ENCODE results near the gene LYZL4. TPM values are rescaled to one million over a fixed set of nuclear protein-coding genes. Genes with fewer than 3 reads are reported as not detected.

Gene LYZL4
- total and polyA plus RNA-seq, 7 donors, result not detected

DNA sequence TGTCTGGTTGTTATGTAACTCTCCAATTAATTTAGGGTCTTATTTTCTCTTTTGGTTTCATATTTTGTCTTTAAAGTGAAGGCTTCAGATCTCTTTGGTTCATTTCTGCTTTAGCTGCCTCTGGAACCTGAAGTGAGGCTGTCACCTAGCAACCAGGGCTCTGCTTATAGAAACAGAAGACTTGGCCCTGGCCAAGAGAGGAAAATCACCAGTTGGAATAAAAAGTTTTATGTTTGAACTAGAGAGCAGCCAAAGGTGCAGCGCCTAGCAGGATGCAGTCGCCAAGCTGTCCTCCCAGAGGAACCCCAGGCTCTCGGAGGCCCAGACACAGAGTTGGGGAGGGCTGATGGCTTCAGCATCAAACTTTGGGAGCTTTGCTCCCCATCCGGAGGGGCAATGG lies 41.1 kb downstream of the LYZL4 start:
- Histone ChIP-seq H3K4me3 (no peak overlapping the region), H3K27me3 (no peaks in the 10 kb centered on the region), H3K36me3 (no peaks in the 10 kb centered on the region), H3K4me1 (peaks cover 0 to 32% (median 14%) of the 10 kb centered on the region in 4 donors), H3K27ac (peak overlapping the region in 3 of 4 donors; percentile 46 to 63 (median 51)), H3K9me3 (peaks cover 0 to 3% (median 0%) of the 10 kb centered on the region in 4 donors)
- peak; percentile 80 for DNase-seq
- WGBS, 2 donors, result 17 to 40% methylated on average over 4 of the region's 4 CpGs
- intact Hi-C loops (cut with DNase I), result no loop called here
- TF ChIP-seq EP300 (IDR thresholded peaks at IDR 0.05), result no peak
- TF ChIP-seq, protein P1, sequence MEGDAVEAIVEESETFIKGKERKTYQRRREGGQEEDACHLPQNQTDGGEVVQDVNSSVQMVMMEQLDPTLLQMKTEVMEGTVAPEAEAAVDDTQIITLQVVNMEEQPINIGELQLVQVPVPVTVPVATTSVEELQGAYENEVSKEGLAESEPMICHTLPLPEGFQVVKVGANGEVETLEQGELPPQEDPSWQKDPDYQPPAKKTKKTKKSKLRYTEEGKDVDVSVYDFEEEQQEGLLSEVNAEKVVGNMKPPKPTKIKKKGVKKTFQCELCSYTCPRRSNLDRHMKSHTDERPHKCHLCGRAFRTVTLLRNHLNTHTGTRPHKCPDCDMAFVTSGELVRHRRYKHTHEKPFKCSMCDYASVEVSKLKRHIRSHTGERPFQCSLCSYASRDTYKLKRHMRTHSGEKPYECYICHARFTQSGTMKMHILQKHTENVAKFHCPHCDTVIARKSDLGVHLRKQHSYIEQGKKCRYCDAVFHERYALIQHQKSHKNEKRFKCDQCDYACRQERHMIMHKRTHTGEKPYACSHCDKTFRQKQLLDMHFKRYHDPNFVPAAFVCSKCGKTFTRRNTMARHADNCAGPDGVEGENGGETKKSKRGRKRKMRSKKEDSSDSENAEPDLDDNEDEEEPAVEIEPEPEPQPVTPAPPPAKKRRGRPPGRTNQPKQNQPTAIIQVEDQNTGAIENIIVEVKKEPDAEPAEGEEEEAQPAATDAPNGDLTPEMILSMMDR (IDR thresholded peaks at IDR 0.05), result no peak
- TF ChIP-seq POLR2A (IDR thresholded peaks at IDR 0.05), result no peak
- no peak for TF ChIP-seq POLR2AphosphoS5 (IDR thresholded peaks at IDR 0.05)

DNA sequence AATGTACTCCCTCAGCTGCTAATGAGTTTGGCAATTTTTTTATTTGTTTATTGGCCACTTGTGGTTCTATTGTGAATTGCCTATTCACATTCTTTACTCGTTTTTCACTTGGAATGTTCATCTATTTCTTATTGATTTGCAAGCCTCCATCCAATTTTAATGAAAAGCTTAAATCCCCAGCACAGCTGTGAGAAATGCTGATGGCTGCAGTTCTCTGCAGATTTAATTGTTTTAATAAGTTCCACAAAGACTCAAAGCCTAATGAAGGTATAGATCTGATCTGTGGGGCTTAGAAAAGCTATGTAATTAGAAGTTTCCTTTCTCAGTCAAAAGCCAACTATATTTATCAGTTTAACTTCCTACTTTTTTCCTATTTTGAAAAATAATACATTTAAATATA lies 41.5 kb downstream of the LYZL4 start:
- Histone ChIP-seq H3K4me1 (peaks cover 0 to 32% (median 14%) of the 10 kb centered on the region in 4 donors), H3K4me3 (no peak overlapping the region), H3K9me3 (peaks cover 0 to 3% (median 0%) of the 10 kb centered on the region in 4 donors), H3K27ac (peak overlapping the region in 3 of 4 donors; percentile 46 to 63 (median 51)), H3K36me3 (no peaks in the 10 kb centered on the region), H3K27me3 (no peaks in the 10 kb centered on the region)
- WGBS, 2 donors, result 14 to 52% methylated on average over 1 of the region's 1 CpG
- intact Hi-C loops (cut with DNase I), result no loop called here
- no peak for TF ChIP-seq POLR2A (IDR thresholded peaks at IDR 0.05)
- TF ChIP-seq, protein P1 (IDR thresholded peaks at IDR 0.05), result no peak
- no peak for TF ChIP-seq EP300 (IDR thresholded peaks at IDR 0.05)
- TF ChIP-seq POLR2AphosphoS5 (IDR thresholded peaks at IDR 0.05), result no peak
- no peak for DNase-seq

DNA sequence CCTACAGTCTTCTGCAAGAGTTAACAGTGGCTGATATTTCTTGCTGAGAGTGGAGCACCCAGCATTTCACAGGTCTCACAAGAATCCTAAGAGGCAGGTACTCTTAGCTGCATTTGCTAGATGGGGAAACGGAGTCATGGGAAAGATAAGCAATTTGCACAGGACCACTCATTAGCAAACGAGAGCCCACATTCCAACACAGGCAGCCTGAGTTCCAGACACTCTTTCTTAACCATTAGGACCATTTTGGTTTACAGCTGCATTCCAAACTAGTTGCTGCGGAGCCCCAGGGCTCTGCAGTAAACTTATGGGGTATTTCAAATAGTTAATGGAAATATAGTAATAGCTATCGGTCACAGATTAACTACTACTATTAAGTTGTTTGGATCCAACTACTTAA lies 42.5 kb downstream of the LYZL4 start:
- Histone ChIP-seq H3K27ac (no peak overlapping the region), H3K9me3 (peaks cover 0 to 3% (median 0%) of the 10 kb centered on the region in 4 donors), H3K4me3 (no peak overlapping the region), H3K4me1 (peaks cover 0 to 32% (median 14%) of the 10 kb centered on the region in 4 donors), H3K27me3 (no peaks in the 10 kb centered on the region), H3K36me3 (no peaks in the 10 kb centered on the region)
- 39 to 68% methylated on average over 4 of the region's 4 CpGs for WGBS, 2 donors
- intact Hi-C loops (cut with DNase I), result no loop called here
- DNase-seq, result no peak
- TF ChIP-seq, protein P1 (IDR thresholded peaks at IDR 0.05), result no peak
- TF ChIP-seq POLR2AphosphoS5 (IDR thresholded peaks at IDR 0.05), result no peak
- no peak for TF ChIP-seq EP300 (IDR thresholded peaks at IDR 0.05)
- no peak for TF ChIP-seq POLR2A (IDR thresholded peaks at IDR 0.05)

DNA sequence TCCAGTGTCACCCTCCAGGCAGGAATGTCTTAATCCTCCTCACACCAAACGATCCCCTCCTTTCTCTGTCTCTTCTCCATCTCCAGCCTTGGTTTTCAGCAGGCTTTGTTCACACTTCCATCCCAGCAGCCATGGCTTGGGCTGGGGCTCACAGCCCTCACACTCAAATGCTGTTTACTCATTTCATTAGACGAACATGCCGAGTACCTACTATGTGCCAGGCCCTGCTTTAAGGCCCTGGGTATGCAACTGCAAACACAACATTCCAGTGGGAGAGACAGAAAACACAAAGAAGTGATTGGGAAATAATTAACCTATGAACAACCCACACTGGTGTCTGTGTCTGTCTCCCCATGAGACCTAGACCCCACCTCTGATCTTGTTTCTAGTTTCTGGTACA lies 43.9 kb downstream of the LYZL4 start:
- 38 to 51% methylated on average over 3 of the region's 3 CpGs for WGBS, 2 donors

More for the DNA sequence above, 43.9 kb downstream of the LYZL4 start:
- H3K9me3 ChIP-seq, result peaks cover 0 to 3% (median 0%) of the 10 kb centered on the region in 4 donors
- TF ChIP-seq POLR2AphosphoS5 (IDR thresholded peaks at IDR 0.05) (no peak), EP300 (IDR thresholded peaks at IDR 0.05) (no peak), POLR2A (IDR thresholded peaks at IDR 0.05) (no peak)
- TF ChIP-seq, protein P1 (IDR thresholded peaks at IDR 0.05), result no peak
- H3K36me3 ChIP-seq, result no peaks in the 10 kb centered on the region
- H3K4me3 ChIP-seq, result no peak overlapping the region
- H3K27ac ChIP-seq, result no peak overlapping the region
- H3K27me3 ChIP-seq, result no peaks in the 10 kb centered on the region
- intact Hi-C loops (cut with DNase I), result no loop called here
- no peak for DNase-seq
- H3K4me1 ChIP-seq, result peaks cover 0 to 28% (median 14%) of the 10 kb centered on the region in 4 donors
